ENCODE data around the gene MMD. TPM values are rescaled to one million over a fixed set of nuclear protein-coding genes. Genes with fewer than 3 reads are reported as not detected.
"Not testable (repeated sequence)": the region's sequence is repeated elsewhere in the genome, so short reads cannot be mapped to it uniquely, and the experiment has no call there.

Gene MMD
- total and polyA plus RNA-seq, 2 experiments from 2014 or later: 65.3 to 85.0 TPM

GRCh38 chr17:55409030-55409800 is 12.4 kb downstream of the MMD start:
- peak overlapping the region; percentile 72 for H3K27ac ChIP-seq
- peaks cover 15% of the 10 kb centered on the region for H3K4me1 ChIP-seq (ENCODE audit: low read depth)
- DNase-seq (ENCODE audit: low read depth in 1 of 2, low spot score in 1 of 2): no peak
- no peak overlapping the region for H3K4me3 ChIP-seq
- TF ChIP-seq CTCF (IDR thresholded peaks at IDR 0.05; ENCODE audit: low read depth, low read length): no peak
- no peaks in the 10 kb centered on the region for H3K27me3 ChIP-seq
- peaks cover 79% of the 10 kb centered on the region for H3K36me3 ChIP-seq
- no peaks in the 10 kb centered on the region for H3K9me3 ChIP-seq (ENCODE audit: low read depth)

DNA sequence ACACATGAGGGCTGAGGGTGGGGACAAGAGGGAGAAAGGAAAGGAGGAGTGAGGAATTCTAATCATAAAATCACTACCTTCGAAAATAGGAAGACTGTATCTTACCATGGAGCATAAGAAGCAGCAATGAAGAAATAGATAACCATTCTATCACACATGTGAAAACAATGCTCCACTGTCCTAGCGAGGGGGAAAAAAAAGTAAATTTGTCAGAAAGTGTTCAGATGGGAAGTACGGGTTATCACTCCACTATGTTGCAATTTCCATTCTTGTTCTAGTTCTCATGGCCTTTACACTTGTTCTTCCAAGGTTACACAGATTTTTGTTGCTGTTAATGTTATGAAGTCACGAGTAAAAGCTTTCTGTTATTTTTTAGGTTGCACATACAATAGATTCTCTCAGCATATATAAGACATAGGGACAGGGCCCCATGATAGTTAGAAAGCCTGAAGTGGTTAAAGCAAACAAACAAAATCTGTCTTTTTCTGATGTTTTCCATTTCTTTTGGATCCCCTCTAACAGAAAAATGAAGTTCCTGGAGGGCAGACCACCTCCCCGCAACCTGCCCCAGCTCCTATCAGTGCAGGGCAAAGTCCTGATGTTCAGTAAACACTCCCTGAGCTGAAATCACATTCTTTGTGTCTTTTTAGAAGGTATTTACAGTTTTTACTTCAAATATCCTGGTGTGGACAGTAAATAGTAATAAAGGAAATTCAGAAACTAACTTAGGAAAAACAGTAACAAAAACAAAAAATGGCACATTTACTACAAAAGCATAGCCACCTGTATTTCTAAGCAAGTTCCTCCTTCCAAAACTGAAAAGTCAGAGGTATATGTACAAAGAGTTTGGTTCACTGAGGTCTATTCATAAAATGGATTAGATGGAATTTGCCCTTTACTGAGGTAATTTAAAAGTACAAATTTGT is 13.7 kb downstream of the MMD start:
- DNase-seq (ENCODE audit: low read depth in 1 of 2, low spot score in 1 of 2): peak in 1 of 2 donors; percentile 67
- Histone ChIP-seq H3K27me3 (no peaks in the 10 kb centered on the region), H3K27ac (no peak overlapping the region), H3K36me3 (peaks cover 77% of the 10 kb centered on the region), H3K9me3 (ENCODE audit: low read depth) (no peaks in the 10 kb centered on the region), H3K4me3 (no peak overlapping the region), H3K4me1 (ENCODE audit: low read depth) (peaks cover 16% of the 10 kb centered on the region)
- no peak for TF ChIP-seq CTCF (IDR thresholded peaks at IDR 0.05; ENCODE audit: low read depth, low read length)

GRCh38 chr17:55405600-55405999 is 16.0 kb downstream of the MMD start:
- Histone ChIP-seq H3K27me3 (no peaks in the 10 kb centered on the region), H3K36me3 (peaks cover 75% of the 10 kb centered on the region), H3K9me3 (ENCODE audit: low read depth) (no peaks in the 10 kb centered on the region), H3K4me1 (ENCODE audit: low read depth) (peaks cover 7% of the 10 kb centered on the region), H3K4me3 (no peak overlapping the region), H3K27ac (no peak overlapping the region)
- DNase-seq (ENCODE audit: low read depth in 1 of 2, low spot score in 1 of 2): no peak
- TF ChIP-seq CTCF (IDR thresholded peaks at IDR 0.05; ENCODE audit: low read depth, low read length): no peak

DNA sequence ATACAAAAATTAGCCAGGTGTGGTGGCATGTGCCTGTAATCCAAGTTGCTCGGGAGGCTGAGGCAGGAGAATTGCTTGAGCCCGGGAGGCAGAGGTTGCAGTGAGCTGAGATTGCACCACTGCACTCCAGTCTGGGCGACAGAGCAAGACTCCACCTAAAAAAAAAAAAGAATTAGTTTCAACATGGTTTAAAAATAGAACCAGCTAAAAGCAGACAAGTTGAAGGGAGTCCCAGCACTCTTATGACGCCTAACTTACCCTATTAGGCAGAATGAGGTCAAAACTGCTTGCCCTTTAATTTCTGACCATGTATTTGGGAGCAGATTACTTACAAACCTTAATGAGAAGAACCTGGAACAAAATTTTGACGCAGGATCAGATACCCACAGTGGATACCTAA is 17.4 kb downstream of the MMD start:
- not testable (repeated sequence) for H3K4me3 ChIP-seq; DNase-seq (ENCODE audit: low read depth in 1 of 2, low spot score in 1 of 2); H3K4me1 ChIP-seq (ENCODE audit: low read depth); H3K27me3 ChIP-seq; H3K9me3 ChIP-seq (ENCODE audit: low read depth)
- H3K36me3 ChIP-seq: peaks cover 69% of the 10 kb centered on the region
- H3K27ac ChIP-seq: peak overlapping the region; percentile 40

DNA sequence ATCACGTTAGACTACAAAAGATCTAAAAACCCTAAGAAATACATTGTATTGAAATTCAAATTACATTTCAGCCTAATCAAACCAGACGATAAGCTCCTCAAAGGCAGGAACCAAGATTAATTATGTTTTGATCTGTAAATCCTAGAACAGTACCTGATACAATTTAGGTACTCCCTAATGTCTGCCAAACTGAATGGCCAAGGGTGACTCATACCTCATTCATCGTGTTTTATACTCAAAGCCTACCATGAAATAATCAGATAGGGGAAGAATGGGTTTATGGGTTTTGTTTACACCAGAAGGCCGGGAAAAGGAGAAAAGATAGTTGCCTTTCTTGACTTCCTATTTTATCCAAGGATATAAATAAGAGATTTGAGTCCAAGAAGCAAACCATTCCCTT is 19.3 kb downstream of the MMD start:
- Histone ChIP-seq H3K9me3 (ENCODE audit: low read depth) (no peaks in the 10 kb centered on the region), H3K27ac (no peak overlapping the region), H3K4me1 (ENCODE audit: low read depth) (peaks cover 5% of the 10 kb centered on the region), H3K4me3 (no peak overlapping the region), H3K27me3 (no peaks in the 10 kb centered on the region), H3K36me3 (peaks cover 51% of the 10 kb centered on the region)
- peak in 1 of 2 donors; percentile 25 for DNase-seq (ENCODE audit: low read depth in 1 of 2, low spot score in 1 of 2)
- no peak for TF ChIP-seq CTCF (IDR thresholded peaks at IDR 0.05; ENCODE audit: low read depth, low read length)

- TF ChIP-seq CTCF (IDR thresholded peaks at IDR 0.05; ENCODE audit: low read depth, low read length): no peak
- Histone ChIP-seq H3K9me3 (ENCODE audit: low read depth) (no peaks in the 10 kb centered on the region), H3K27ac (no peak overlapping the region), H3K27me3 (no peaks in the 10 kb centered on the region), H3K4me1 (ENCODE audit: low read depth) (peaks cover 9% of the 10 kb centered on the region), H3K36me3 (peaks cover 48% of the 10 kb centered on the region), H3K4me3 (no peak overlapping the region)
- peak; percentile 48 to 67 for DNase-seq (ENCODE audit: low read depth in 1 of 2, low spot score in 1 of 2)
Observed at GRCh38 chr17:55398689-55399088, 22.9 kb downstream of the MMD start.

All from cardiac muscle cell (in vitro differentiated cells and primary cell).